CD4-positive, alpha-beta T cell treated with Interleukin-10 for 1 hour (primary cell): Measurements from ENCODE around the gene MTLN.
"Not testable (repeated sequence)": the region's sequence is repeated elsewhere in the genome, so short reads cannot be mapped to it uniquely, and the experiment has no call there.

Experiments used
- DNase-seq: peaks from one replicate; pipeline ENCODE4 v3.0.0-alpha.2; 2020

MTLN gene

GRCh38 chr2:110198016-110198415 lies 14.3 kb downstream of the MTLN start:
- DNase-seq, result no peak

GRCh38 chr2:110197452-110197851 lies 14.9 kb downstream of the MTLN start:
- no peak for DNase-seq

GRCh38 chr2:110190169-110190568 lies 22.2 kb downstream of the MTLN start:
- DNase-seq, result not testable (repeated sequence)

GRCh38 chr2:110182449-110182848 lies 29.9 kb downstream of the MTLN start:
- no peak for DNase-seq

- no peak for DNase-seq
Measured at GRCh38 chr2:110180036-110180435, 32.3 kb downstream of the MTLN start.

GRCh38 chr2:110173523-110173922 lies 38.8 kb downstream of the MTLN start:
- no peak for DNase-seq

GRCh38 chr2:110172506-110172905 lies 39.8 kb downstream of the MTLN start:
- no peak for DNase-seq

- no peak for DNase-seq
Measured at GRCh38 chr2:110170102-110170501, 42.2 kb downstream of the MTLN start.

GRCh38 chr2:110167326-110168000 lies 44.9 kb downstream of the MTLN start:
- no peak for DNase-seq

GRCh38 chr2:110166266-110166665 lies 46.1 kb downstream of the MTLN start:
- no peak for DNase-seq
